ENCODE data around the gene FMNL2. TPM values are rescaled to one million over a fixed set of nuclear protein-coding genes. Genes with fewer than 3 reads are reported as not detected.

FMNL2 gene
- total and polyA plus RNA-seq, 2 experiments from 2014 or later = 16.5 to 45.4 TPM

- Histone ChIP-seq H3K9me2 (ENCODE audit: insufficient read depth) (no peaks in the 10 kb centered on the region), H3K4me1 (ENCODE audit: insufficient read depth) (peaks cover 28% of the 10 kb centered on the region), H3K27me3 (ENCODE audit: insufficient read depth) (no peaks in the 10 kb centered on the region), H4K20me1 (replicated peaks; ENCODE audit: insufficient read depth) (peaks cover 30% of the 10 kb centered on the region), H3K36me3 (ENCODE audit: insufficient read depth) (no peaks in the 10 kb centered on the region), H3K27ac (ENCODE audit: low read depth) (no peak overlapping the region), H3F3A (replicated peaks; ENCODE audit: low read depth) (no peaks in the 10 kb centered on the region), H3K4me2 (no peak overlapping the region), H3K79me2 (replicated peaks; ENCODE audit: insufficient read depth) (peaks cover 96% of the 10 kb centered on the region), H2AFZ (no peak overlapping the region), H3K4me3 (no peak overlapping the region)
- Mint-ChIP-seq H3K36me3 (ENCODE audit: low read depth) (no peaks in the 10 kb centered on the region), H3K4me1 (peaks cover 45% of the 10 kb centered on the region), H3K4me3 (no peak overlapping the region), H3K27me3 (ENCODE audit: insufficient read depth, low read depth, poor library complexity) (peaks cover 2% of the 10 kb centered on the region), H3K27ac (no peak overlapping the region), H3K9me3 (no peaks in the 10 kb centered on the region)
- ATAC-seq = no peak
- TF ChIP-seq JUNB (IDR thresholded peaks at IDR 0.05; ENCODE audit: unreplicated experiment) (no peak), EZH2 (IDR thresholded peaks at IDR 0.05; ENCODE audit: low read depth, unreplicated experiment) (no peak), ZNF462 (CRISPR knock-in tag; IDR thresholded peaks at IDR 0.05) (no peak), CTCF (conservative IDR thresholded peaks at IDR 0.05; ENCODE audit: low read depth in 2 of 2) (no peak), STAT1 (IDR thresholded peaks at IDR 0.05; ENCODE audit: unreplicated experiment) (no peak), ZNF114 (CRISPR knock-in tag; IDR thresholded peaks at IDR 0.05) (no peak), NANOG (IDR thresholded peaks at IDR 0.05; ENCODE audit: borderline replicate concordance) (no peak), EZH2phosphoT487 (IDR thresholded peaks at IDR 0.05; ENCODE audit: unreplicated experiment) (no peak), CREB1 (CRISPR knock-in tag; IDR thresholded peaks at IDR 0.05; ENCODE audit: low read depth) (no peak), ETS1 (IDR thresholded peaks at IDR 0.05) (no peak), ZNF331 (CRISPR knock-in tag; IDR thresholded peaks at IDR 0.05; ENCODE audit: low read depth) (no peak), POLR2AphosphoS5 (IDR thresholded peaks at IDR 0.05; ENCODE audit: low read depth) (no peak), REST (IDR thresholded peaks at IDR 0.05; ENCODE audit: unreplicated experiment) (no peak)
- no peak for DNase-seq (ENCODE audit: low spot score)
Measured at GRCh38 chr2:152370783-152371182, 35.8 kb downstream of the FMNL2 start.
